ENCODE data around the gene GREM2. TPM values are rescaled to one million over a fixed set of nuclear protein-coding genes. Genes with fewer than 3 reads are reported as not detected.

Gene GREM2
- total RNA-seq, 1 donor from 2014 or later, result not detected

GRCh38 chr1:240599299-240599698 lies 12.7 kb downstream of the GREM2 start:
- H3K36me3 Mint-ChIP-seq (ENCODE audit: low read depth), result no peaks in the 10 kb centered on the region
- H3K4me3 Mint-ChIP-seq, result no peak overlapping the region
- ChIA-PET CTCF (no interaction called here), POLR2A (no interaction called here)
- intact Hi-C loops (cut with micrococcal nuclease), result no loop called here
- H3K9me3 Mint-ChIP-seq, result no peaks in the 10 kb centered on the region
- ATAC-seq (ENCODE audit: low read depth), result no peak
- no peaks in the 10 kb centered on the region for H3K27me3 Mint-ChIP-seq
- H3K4me1 Mint-ChIP-seq, result no peaks in the 10 kb centered on the region
- TF ChIP-seq CTCF (IDR thresholded peaks at IDR 0.05), result no peak
- H3K27ac Mint-ChIP-seq, result no peak overlapping the region
- DNase-seq, result no peak

- intact Hi-C loops (cut with micrococcal nuclease), result no loop called here
- ATAC-seq (ENCODE audit: low read depth) (no peak), DNase-seq (no peak)
- Mint-ChIP-seq H3K36me3 (ENCODE audit: low read depth) (no peaks in the 10 kb centered on the region), H3K4me3 (no peak overlapping the region), H3K27ac (no peak overlapping the region), H3K27me3 (no peaks in the 10 kb centered on the region), H3K4me1 (no peaks in the 10 kb centered on the region), H3K9me3 (no peaks in the 10 kb centered on the region)
- POLR2A ChIA-PET, result no interaction called here
- CTCF ChIA-PET, result no interaction called here
- no peak for TF ChIP-seq CTCF (IDR thresholded peaks at IDR 0.05)
These were observed 13.5 kb downstream of the GREM2 start for GRCh38 chr1:240598216-240599001.

GRCh38 chr1:240597153-240597745 lies 14.7 kb downstream of the GREM2 start:
- no peak for DNase-seq
- Mint-ChIP-seq H3K4me1 (no peaks in the 10 kb centered on the region), H3K36me3 (ENCODE audit: low read depth) (no peaks in the 10 kb centered on the region), H3K27me3 (no peaks in the 10 kb centered on the region), H3K9me3 (no peaks in the 10 kb centered on the region), H3K4me3 (no peak overlapping the region), H3K27ac (no peak overlapping the region)
- no peak for TF ChIP-seq CTCF (IDR thresholded peaks at IDR 0.05)
- CTCF ChIA-PET, result no interaction called here
- intact Hi-C loops (cut with micrococcal nuclease), result no loop called here
- POLR2A ChIA-PET, result no interaction called here
- no peak for ATAC-seq (ENCODE audit: low read depth)

GRCh38 chr1:240595476-240595875 lies 16.5 kb downstream of the GREM2 start:
- no peak overlapping the region for H3K4me3 Mint-ChIP-seq
- ChIA-PET CTCF (no interaction called here), POLR2A (no interaction called here)
- H3K27me3 Mint-ChIP-seq, result no peaks in the 10 kb centered on the region
- no peaks in the 10 kb centered on the region for H3K9me3 Mint-ChIP-seq
- DNase-seq (no peak), ATAC-seq (ENCODE audit: low read depth) (no peak)
- H3K27ac Mint-ChIP-seq, result no peak overlapping the region
- H3K4me1 Mint-ChIP-seq, result no peaks in the 10 kb centered on the region
- no peaks in the 10 kb centered on the region for H3K36me3 Mint-ChIP-seq (ENCODE audit: low read depth)
- TF ChIP-seq CTCF (IDR thresholded peaks at IDR 0.05), result no peak
- intact Hi-C loops (cut with micrococcal nuclease), result no loop called here

GRCh38 chr1:240591564-240591963 lies 20.4 kb downstream of the GREM2 start:
- Mint-ChIP-seq H3K36me3 (ENCODE audit: low read depth) (no peaks in the 10 kb centered on the region), H3K27ac (no peak overlapping the region), H3K9me3 (peaks cover 5% of the 10 kb centered on the region), H3K27me3 (no peaks in the 10 kb centered on the region), H3K4me3 (no peak overlapping the region), H3K4me1 (no peaks in the 10 kb centered on the region)
- POLR2A ChIA-PET, result no interaction called here
- CTCF ChIA-PET, result no interaction called here
- DNase-seq, result no peak
- intact Hi-C loops (cut with micrococcal nuclease), result no loop called here
- TF ChIP-seq CTCF (IDR thresholded peaks at IDR 0.05), result no peak
- no peak for ATAC-seq (ENCODE audit: low read depth)
